ENCODE data around the gene SLIT1. TPM values are rescaled to one million over a fixed set of nuclear protein-coding genes. Genes with fewer than 3 reads are reported as not detected.
A peak's percentile ranks its signal among the peaks of the same experiment; 100 is the strongest.

Gene SLIT1
- total and polyA plus RNA-seq, 2 donors (not counting 1 experiment from before 2014, with no cell fraction given), result 0.15 to 0.49 TPM

DNA sequence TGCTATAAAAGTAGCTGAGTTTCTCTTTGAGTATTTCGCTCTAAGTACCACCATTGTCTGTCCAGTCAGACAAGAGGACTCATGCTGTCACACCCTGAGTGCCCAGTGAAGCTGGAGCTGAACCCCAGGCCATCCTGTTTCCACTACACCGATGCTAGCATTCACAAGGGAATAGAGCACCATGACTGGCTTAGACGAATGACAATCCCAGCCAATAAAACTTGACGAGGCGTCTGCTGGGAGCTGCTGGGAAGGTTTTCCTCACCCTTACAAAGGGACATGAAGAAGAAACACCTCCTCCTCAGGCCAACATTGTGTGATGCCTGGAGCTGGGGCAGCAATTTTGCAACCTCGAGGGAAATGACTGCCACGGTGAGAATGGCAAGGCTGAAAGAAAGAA lies 17.5 kb upstream of the SLIT1 start:
- no peak overlapping the region for H3K9ac ChIP-seq (ENCODE audit: low read length)
- WGBS (ENCODE audit: insufficient coverage), result 88% methylated on average over 7 of the region's 7 CpGs
- POLR2A ChIA-PET, result no interaction called here
- peaks cover 0 to 5% (median 0%) of the 10 kb centered on the region in 3 donors for H3K9me3 ChIP-seq (ENCODE audit: control extremely low read depth in 1 of 3, control insufficient read depth in 2 of 3, insufficient read depth in 1 of 3, low read length in 2 of 3)
- H3K36me3 ChIP-seq (replicated peaks in 1 of 2; ENCODE audit: control extremely low read depth in 1 of 2, control insufficient read depth in 1 of 2, extremely low read depth in 1 of 2, insufficient read depth in 2 of 2, low read length in 1 of 2), result no peaks in the 10 kb centered on the region
- H3K9me3 Mint-ChIP-seq (ENCODE audit: insufficient read depth), result no peaks in the 10 kb centered on the region
- no peak overlapping the region for H3K4me3 Mint-ChIP-seq
- peaks cover 31 to 32% of the 10 kb centered on the region in 2 donors for H3K4me1 ChIP-seq (ENCODE audit: control insufficient read depth in 2 of 2, insufficient read depth in 2 of 2, low read length in 2 of 2)
- H3K4me3 ChIP-seq (ENCODE audit: control extremely low read depth in 1 of 5, extremely low read depth in 1 of 5, insufficient read depth in 1 of 5, low read depth in 2 of 5, low read length in 4 of 5), result no peak overlapping the region
- H3K27me3 ChIP-seq (replicated peaks in 1 of 4; ENCODE audit: control extremely low read depth in 1 of 4, control insufficient read depth in 3 of 4, insufficient read depth in 4 of 4, low read length in 3 of 4), result peaks cover 0 to 19% (median 1%) of the 10 kb centered on the region in 4 experiments
- CTCF ChIA-PET, result interaction anchor here (0.9 to 12.7 kb wide), 5 partner anchors 10 to 166 kb away, joined by 3 to 412 read pairs (median 9); no protein-coding TSS in a partner anchor
- ATAC-seq (ENCODE audit: low read depth), result no peak
- H4K20me1 ChIP-seq (ENCODE audit: control insufficient read depth, insufficient read depth, low read length, poor library complexity, severe bottlenecking), result no peaks in the 10 kb centered on the region
- H3K79me2 ChIP-seq (ENCODE audit: control insufficient read depth, insufficient read depth, low read length), result no peaks in the 10 kb centered on the region
- DNase-seq, result no peak
- no peak overlapping the region for H3K4me2 ChIP-seq (replicated peaks; ENCODE audit: low read depth, low read length, poor library complexity, severe bottlenecking)
- TF ChIP-seq, protein P1, sequence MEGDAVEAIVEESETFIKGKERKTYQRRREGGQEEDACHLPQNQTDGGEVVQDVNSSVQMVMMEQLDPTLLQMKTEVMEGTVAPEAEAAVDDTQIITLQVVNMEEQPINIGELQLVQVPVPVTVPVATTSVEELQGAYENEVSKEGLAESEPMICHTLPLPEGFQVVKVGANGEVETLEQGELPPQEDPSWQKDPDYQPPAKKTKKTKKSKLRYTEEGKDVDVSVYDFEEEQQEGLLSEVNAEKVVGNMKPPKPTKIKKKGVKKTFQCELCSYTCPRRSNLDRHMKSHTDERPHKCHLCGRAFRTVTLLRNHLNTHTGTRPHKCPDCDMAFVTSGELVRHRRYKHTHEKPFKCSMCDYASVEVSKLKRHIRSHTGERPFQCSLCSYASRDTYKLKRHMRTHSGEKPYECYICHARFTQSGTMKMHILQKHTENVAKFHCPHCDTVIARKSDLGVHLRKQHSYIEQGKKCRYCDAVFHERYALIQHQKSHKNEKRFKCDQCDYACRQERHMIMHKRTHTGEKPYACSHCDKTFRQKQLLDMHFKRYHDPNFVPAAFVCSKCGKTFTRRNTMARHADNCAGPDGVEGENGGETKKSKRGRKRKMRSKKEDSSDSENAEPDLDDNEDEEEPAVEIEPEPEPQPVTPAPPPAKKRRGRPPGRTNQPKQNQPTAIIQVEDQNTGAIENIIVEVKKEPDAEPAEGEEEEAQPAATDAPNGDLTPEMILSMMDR (IDR thresholded peaks at IDR 0.05), result no peak
- no peak for TF ChIP-seq EZH2 (IDR thresholded peaks at IDR 0.05; ENCODE audit: borderline replicate concordance, insufficient read depth, low read depth, low read length, poor library complexity, severe bottlenecking)
- no peak overlapping the region for H3K27ac ChIP-seq (ENCODE audit: low read length in 2 of 2)
- H2AFZ ChIP-seq (ENCODE audit: insufficient read depth, low read depth, low read length, poor library complexity, severe bottlenecking), result no peak overlapping the region
- no peak overlapping the region for H3K27ac Mint-ChIP-seq
- H3K4me1 Mint-ChIP-seq, result peaks cover 32% of the 10 kb centered on the region
- intact Hi-C loops (cut with micrococcal nuclease), result no loop called here
- H3K27me3 Mint-ChIP-seq, result peaks cover 8% of the 10 kb centered on the region

DNA sequence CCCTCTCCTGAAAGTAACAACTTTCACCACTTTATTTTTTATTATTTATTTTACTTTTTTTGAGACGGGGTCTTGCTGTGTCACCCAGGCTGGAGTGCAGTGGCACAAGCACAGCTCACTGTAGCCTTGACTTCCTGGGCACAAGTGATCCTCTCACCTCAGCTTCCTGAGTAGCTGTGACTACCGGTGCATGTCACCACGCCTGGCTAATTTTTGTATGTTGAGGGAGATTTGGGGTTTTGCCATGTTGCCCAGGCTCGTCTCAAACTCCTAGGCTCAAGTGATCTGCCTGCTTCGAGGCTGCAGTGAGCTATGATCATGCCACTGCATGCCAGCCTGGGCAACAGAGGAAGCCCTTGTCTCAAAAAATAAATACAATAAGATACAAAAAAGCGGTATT lies 14.9 kb upstream of the SLIT1 start:
- intact Hi-C loops (cut with micrococcal nuclease), result no loop called here
- Histone ChIP-seq H3K27ac (ENCODE audit: low read length in 2 of 2) (no peak overlapping the region), H3K27me3 (replicated peaks in 1 of 4; ENCODE audit: control extremely low read depth in 1 of 4, control insufficient read depth in 3 of 4, insufficient read depth in 4 of 4, low read length in 3 of 4) (peaks cover 0 to 22% (median 2%) of the 10 kb centered on the region in 4 experiments), H3K9me3 (ENCODE audit: control extremely low read depth in 1 of 3, control insufficient read depth in 2 of 3, insufficient read depth in 1 of 3, low read length in 2 of 3) (peaks cover 0 to 5% (median 0%) of the 10 kb centered on the region in 3 donors), H3K4me1 (ENCODE audit: control insufficient read depth in 2 of 2, insufficient read depth in 2 of 2, low read length in 2 of 2) (peaks cover 37 to 44% of the 10 kb centered on the region in 2 donors), H3K36me3 (replicated peaks in 1 of 2; ENCODE audit: control extremely low read depth in 1 of 2, control insufficient read depth in 1 of 2, extremely low read depth in 1 of 2, insufficient read depth in 2 of 2, low read length in 1 of 2) (no peaks in the 10 kb centered on the region), H3K79me2 (ENCODE audit: control insufficient read depth, insufficient read depth, low read length) (no peaks in the 10 kb centered on the region), H2AFZ (ENCODE audit: insufficient read depth, low read depth, low read length, poor library complexity, severe bottlenecking) (no peak overlapping the region), H3K4me2 (replicated peaks; ENCODE audit: low read depth, low read length, poor library complexity, severe bottlenecking) (peak overlapping the region; percentile 45), H3K9ac (ENCODE audit: low read length) (no peak overlapping the region), H3K4me3 (ENCODE audit: control extremely low read depth in 1 of 5, extremely low read depth in 1 of 5, insufficient read depth in 1 of 5, low read depth in 2 of 5, low read length in 4 of 5) (peak overlapping the region in 1 of 5 experiments; percentile 4), H4K20me1 (ENCODE audit: control insufficient read depth, insufficient read depth, low read length, poor library complexity, severe bottlenecking) (no peaks in the 10 kb centered on the region)
- DNase-seq (peak; percentile 61), ATAC-seq (ENCODE audit: low read depth) (peak; percentile 40)
- H3K4me1 Mint-ChIP-seq, result peaks cover 35% of the 10 kb centered on the region
- no peak for TF ChIP-seq EZH2 (IDR thresholded peaks at IDR 0.05; ENCODE audit: borderline replicate concordance, insufficient read depth, low read depth, low read length, poor library complexity, severe bottlenecking)
- TF ChIP-seq, protein P1 (IDR thresholded peaks at IDR 0.05), result no peak
- WGBS (ENCODE audit: insufficient coverage), result 0% methylated on average over 3 of the region's 6 CpGs
- ChIA-PET POLR2A (no interaction called here), CTCF (interaction anchor here (0.9 to 11.3 kb wide), 4 partner anchors 9 to 560 kb away, joined by 3 to 140 read pairs (median 40); no protein-coding TSS in a partner anchor)
- H3K27me3 Mint-ChIP-seq, result peaks cover 16% of the 10 kb centered on the region
- no peaks in the 10 kb centered on the region for H3K9me3 Mint-ChIP-seq (ENCODE audit: insufficient read depth)
- peak overlapping the region; percentile 40 for H3K4me3 Mint-ChIP-seq
- no peak overlapping the region for H3K27ac Mint-ChIP-seq
